K562 (cell line): ENCODE measurements around the gene CCDC97. TPM values are rescaled to one million over a fixed set of nuclear protein-coding genes. Genes with fewer than 3 reads are reported as not detected.
A peak's percentile ranks its signal among the peaks of the same experiment; 100 is the strongest.

ENCODE experiments used
- BACH1 ChIP-seq: fragments of 200-800 bp; sonication (Bioruptor generic); IDR thresholded peaks from 2 replicates; pipeline ENCODE4 v1.6.1; 2016; ENCODE audit warnings: missing genetic modification characterization, missing compliant biosample characterization
- BCOR ChIP-seq: fragments of 450-650 bp; IDR thresholded peaks from 2 replicates; pipeline ENCODE4 v1.6.1; 2016
- CAMTA2 ChIP-seq: fragments of 250-450 bp; sonication (Bioruptor Pico); conservative IDR thresholded peaks from 2 replicates; pipeline ENCODE4 v1.5.1; 2022
- CBX5 ChIP-seq: IDR thresholded peaks from 2 replicates; pipeline ENCODE4 v1.6.1; 2014; ENCODE audit warnings: low read depth, borderline replicate concordance
- DLX4 ChIP-seq: fragments of 250-450 bp; sonication (Bioruptor Pico); IDR thresholded peaks from 2 replicates; pipeline ENCODE4 v1.6.1; 2021; ENCODE audit warnings: mild to moderate bottlenecking
- GATAD2B ChIP-seq: fragments of 450-650 bp; IDR thresholded peaks from 2 replicates; pipeline ENCODE4 v1.6.1; 2017; ENCODE audit warnings: mild to moderate bottlenecking, borderline replicate concordance
- KDM2B ChIP-seq: fragments of 250-450 bp; sonication (Bioruptor Pico); IDR thresholded peaks from 2 replicates; pipeline ENCODE4 v1.8.0; 2021; ENCODE audit warnings: mild to moderate bottlenecking, moderate library complexity
- NUFIP1 ChIP-seq: fragments of 450-650 bp; IDR thresholded peaks from 2 replicates; pipeline ENCODE4 v1.6.1; 2018; ENCODE audit not compliant: partially characterized antibody
- POLR2H ChIP-seq: IDR thresholded peaks from 2 replicates; pipeline ENCODE4 v1.6.1; 2016; ENCODE audit warnings: missing genetic modification characterization, low read depth, mild to moderate bottlenecking, control low read depth, missing compliant biosample characterization, moderate library complexity
- REST ChIP-seq, 2 experiments: fragments of 450-650 bp; formaldehyde crosslinking in 1 of 2; IDR thresholded peaks; 2 replicates each; pipeline versions ENCODE4 v1.4.0 to v1.6.1; 2014 to 2020; ENCODE audit warnings: mild to moderate bottlenecking in 2 of 2, borderline replicate concordance in 1 of 2, low read depth in 1 of 2
- SIN3B ChIP-seq: fragments of 450-650 bp; IDR thresholded peaks from 2 replicates; pipeline ENCODE4 v1.6.1; 2017; ENCODE audit warnings: low read depth, mild to moderate bottlenecking, moderate library complexity
- TRIM24 ChIP-seq, 2 experiments: fragments of 450-650 bp; IDR thresholded peaks; 2 replicates each; pipeline ENCODE4 v1.6.1; 2016
- ZNF639 ChIP-seq, 2 experiments: fragments of 200-800 bp in 1 of 2; sonication (Bioruptor generic) in 1 of 2; sonication (generic) in 1 of 2; formaldehyde crosslinking in 1 of 2; IDR thresholded peaks in 1 of 2; conservative IDR thresholded peaks in 1 of 2; 2 replicates each; pipeline versions ENCODE4 v1.5.0 to v1.6.1; 2016 to 2020; ENCODE audit warnings: missing compliant biosample characterization in 1 of 2, missing genetic modification characterization in 1 of 2, missing genetic modification reagents in 1 of 2
- ZNF655 ChIP-seq: fragments of 250-450 bp; sonication (Bioruptor Pico); IDR thresholded peaks from 2 replicates; pipeline ENCODE4 v1.5.0; 2021
- polyA plus RNA-seq, 8 experiments: library from polyadenylated mRNA; depleted of rRNA in 4 of 8; stranded (reverse) in 5 of 8; unstranded in 3 of 8; fragments of >200 nt; fragmentation: Nextera tagmentation in 2 of 8; fragmentation: Illumina TruSeq in 1 of 8; extraction: Ambion mirVana in 2 of 8; extraction: Trizol in 1 of 8; gene quantifications; 2 replicates each; pipeline versions ENCODE4 v1.2.1 to v1.2.3, GENCODE V29; 2011 to 2014; ENCODE audit warnings: inconsistent platforms in 1 of 8, missing spikeins in 1 of 8
- total RNA-seq, 7 experiments: library from RNA; depleted of rRNA in 6 of 7; stranded (reverse); fragments of >200 nt in 6 of 7; fragmentation: Illumina TruSeq in 2 of 7; extraction: Trizol in 2 of 7; gene quantifications; 2 replicates each; pipeline versions ENCODE4 v1.2.1 to v1.2.3, GENCODE V29; 2011 to 2021; ENCODE audit warnings: low replicate concordance in 1 of 7

CCDC97 gene
- total and polyA plus RNA-seq, 9 of the 15 experiments (the other 6 are each of a cell fraction or from before 2014, with no cell fraction given), result 0.60 to 16.5 (median 7.0) TPM

GRCh38 chr19:41363753-41364523 is 54.0 kb downstream of the CCDC97 start, which contains the start of gene B9D2 (continued):
- TF ChIP-seq REST (IDR thresholded peaks at IDR 0.05; ENCODE audit: borderline replicate concordance), result no peak
- peak; percentile 78; the same call in 1 of the 2 replicates for TF ChIP-seq REST (CRISPR knock-in tag; IDR thresholded peaks at IDR 0.05; ENCODE audit: low read depth)
- no peak for TF ChIP-seq SIN3B
- no peak for TF ChIP-seq CAMTA2 (CRISPR knock-in tag)
- peak in 1 of 2 experiments; percentile 59; a peak in 1 of 4 replicates for TF ChIP-seq ZNF639 (CRISPR knock-in tag; conservative IDR thresholded peaks at IDR 0.05 in 1 of 2, IDR thresholded peaks at IDR 0.05 in 1 of 2)
- TF ChIP-seq POLR2H, result peak; percentile 82
- no peak for TF ChIP-seq BCOR
- no peak for TF ChIP-seq DLX4
- no peak for TF ChIP-seq ZNF655
- TF ChIP-seq KDM2B (CRISPR knock-in tag), result no peak
- no peak for TF ChIP-seq GATAD2B
- TF ChIP-seq TRIM24 (IDR thresholded peaks at IDR 0.05), result no peak
- no peak for TF ChIP-seq BACH1 (tag)
- TF ChIP-seq CBX5, result no peak
- no peak for TF ChIP-seq NUFIP1
